HepG2 (cell line): ENCODE measurements around the gene KCNAB1. TPM values are rescaled to one million over a fixed set of nuclear protein-coding genes. Genes with fewer than 3 reads are reported as not detected.

Experiments used
- EED ChIP-seq: sonication (generic); formaldehyde crosslinking; IDR thresholded peaks from 2 replicates; pipeline ENCODE4 v1.5.0; 2020; ENCODE audit warnings: mild to moderate bottlenecking, missing genetic modification reagents
- ELF3 ChIP-seq: IDR thresholded peaks from 2 replicates; pipeline ENCODE4 v1.6.1; 2016; ENCODE audit warnings: missing genetic modification reagents, missing compliant biosample characterization
- ESRRA ChIP-seq: sonication (generic); formaldehyde crosslinking; IDR thresholded peaks from 2 replicates; pipeline ENCODE4 v1.5.1; 2020; ENCODE audit warnings: mild to moderate bottlenecking, low read depth, missing genetic modification reagents
- FOXA3 ChIP-seq: IDR thresholded peaks from 2 replicates; pipeline ENCODE4 v1.6.1; 2016; ENCODE audit warnings: missing genetic modification reagents, missing compliant biosample characterization
- FOXC1 ChIP-seq: sonication (generic); formaldehyde crosslinking; IDR thresholded peaks from 2 replicates; pipeline ENCODE4 v1.8.0; 2022; ENCODE audit warnings: mild to moderate bottlenecking, missing genetic modification reagents, borderline replicate concordance
- GLI4 ChIP-seq: sonication (generic); formaldehyde crosslinking; IDR thresholded peaks from 2 replicates; pipeline ENCODE4 v1.5.1; 2020; ENCODE audit warnings: missing genetic modification reagents, mild to moderate bottlenecking, moderate library complexity, borderline replicate concordance
- KMT2B ChIP-seq: IDR thresholded peaks from 2 replicates; pipeline ENCODE4 v1.6.1; 2016; ENCODE audit warnings: missing genetic modification reagents, missing compliant biosample characterization
- MAFF ChIP-seq: IDR thresholded peaks from 2 replicates; pipeline ENCODE4 v1.6.1; 2011; ENCODE audit warnings: low read depth, low read length, improper control_type of control experiment
- NCOA1 ChIP-seq: sonication (generic); formaldehyde crosslinking; IDR thresholded peaks from 2 replicates; pipeline ENCODE4 v1.9.0; 2021; ENCODE audit warnings: missing genetic modification reagents
- NFE2L2 ChIP-seq: fragments of 150-350 bp; IDR thresholded peaks from 2 replicates; pipeline ENCODE4 v1.6.1; 2014; ENCODE audit warnings: low read length
- PRMT3 ChIP-seq: sonication (generic); formaldehyde crosslinking; IDR thresholded peaks from 2 replicates; pipeline ENCODE4 v1.8.1; 2022; ENCODE audit warnings: low read depth, mild to moderate bottlenecking, moderate library complexity, missing genetic modification reagents, borderline replicate concordance
- RARG ChIP-seq: sonication (generic); formaldehyde crosslinking; IDR thresholded peaks from 2 replicates; pipeline ENCODE4 v1.4.0; 2020; ENCODE audit warnings: low read depth, mild to moderate bottlenecking, missing genetic modification reagents
- RXRB ChIP-seq: IDR thresholded peaks from 2 replicates; pipeline ENCODE4 v1.6.1; 2016; ENCODE audit warnings: borderline replicate concordance, missing genetic modification reagents, missing compliant biosample characterization
- WIZ ChIP-seq: sonication (generic); formaldehyde crosslinking; IDR thresholded peaks from 2 replicates; pipeline ENCODE4 v1.5.1; 2020; ENCODE audit warnings: mild to moderate bottlenecking, missing genetic modification reagents
- ZFY ChIP-seq: sonication (generic); formaldehyde crosslinking; IDR thresholded peaks from 2 replicates; pipeline ENCODE4 v1.4.0; 2020; ENCODE audit warnings: missing genetic modification reagents
- ZNF3 ChIP-seq: IDR thresholded peaks from 2 replicates; pipeline ENCODE4 v1.7.0; 2017; ENCODE audit warnings: inconsistent platforms
- ZNF569 ChIP-seq: sonication (generic); formaldehyde crosslinking; IDR thresholded peaks from 2 replicates; pipeline ENCODE4 v1.5.0; 2020; ENCODE audit warnings: mild to moderate bottlenecking, missing genetic modification reagents, moderate library complexity, borderline replicate concordance
- ZNF761 ChIP-seq: sonication (generic); formaldehyde crosslinking; conservative IDR thresholded peaks from 2 replicates; pipeline ENCODE4 v1.4.0; 2020; ENCODE audit warnings: mild to moderate bottlenecking, missing genetic modification reagents
- ZNF775 ChIP-seq: sonication (generic); formaldehyde crosslinking; IDR thresholded peaks from 2 replicates; pipeline ENCODE4 v1.4.0; 2020; ENCODE audit warnings: missing genetic modification reagents, mild to moderate bottlenecking, moderate library complexity, borderline replicate concordance
- polyA plus RNA-seq, 8 experiments: library from polyadenylated mRNA; depleted of rRNA in 3 of 8; stranded (reverse) in 7 of 8; unstranded in 1 of 8; fragments of >200 nt; fragmentation: Illumina TruSeq in 4 of 8; extraction: Trizol in 4 of 8; gene quantifications; 2 replicates each; pipeline versions ENCODE4 v1.2.1 to v1.2.3, GENCODE V29; 2011 to 2016; ENCODE audit warnings: low read depth in 4 of 8, missing spikeins in 1 of 8, mixed read lengths in 1 of 8; ENCODE audit not compliant: insufficient read depth in 1 of 8
- total RNA-seq, 5 experiments: library from RNA; depleted of rRNA; stranded (reverse); fragments of >200 nt; fragmentation: Illumina TruSeq; extraction: Trizol; gene quantifications; 2 replicates each; pipeline ENCODE4 v1.2.3, GENCODE V29; 2016; ENCODE audit warnings: low read depth in 1 of 5
- TF ChIP-seq, protein P1 (sequence below): sonication (generic); formaldehyde crosslinking; IDR thresholded peaks from 2 replicates; pipeline ENCODE4 v1.8.0; 2022; ENCODE audit warnings: low read depth, missing genetic modification reagents
- TF ChIP-seq, protein P2 (sequence below): sonication (generic); formaldehyde crosslinking; IDR thresholded peaks from 2 replicates; pipeline ENCODE4 v1.4.0; 2020; ENCODE audit warnings: mild to moderate bottlenecking, missing genetic modification reagents, borderline replicate concordance
- TF ChIP-seq, protein P3 (sequence below): sonication (generic); formaldehyde crosslinking; IDR thresholded peaks from 2 replicates; pipeline ENCODE4 v1.9.0; 2021; ENCODE audit warnings: mild to moderate bottlenecking, missing genetic modification reagents
- TF ChIP-seq, protein P4 (sequence below): sonication (generic); formaldehyde crosslinking; IDR thresholded peaks from 2 replicates; pipeline ENCODE4 v1.4.0; 2020; ENCODE audit warnings: missing genetic modification reagents

KCNAB1 gene
- total and polyA plus RNA-seq, 2 of the 13 experiments (the other 11 are each of a cell fraction or from before 2014, with no cell fraction given): not detected

DNA sequence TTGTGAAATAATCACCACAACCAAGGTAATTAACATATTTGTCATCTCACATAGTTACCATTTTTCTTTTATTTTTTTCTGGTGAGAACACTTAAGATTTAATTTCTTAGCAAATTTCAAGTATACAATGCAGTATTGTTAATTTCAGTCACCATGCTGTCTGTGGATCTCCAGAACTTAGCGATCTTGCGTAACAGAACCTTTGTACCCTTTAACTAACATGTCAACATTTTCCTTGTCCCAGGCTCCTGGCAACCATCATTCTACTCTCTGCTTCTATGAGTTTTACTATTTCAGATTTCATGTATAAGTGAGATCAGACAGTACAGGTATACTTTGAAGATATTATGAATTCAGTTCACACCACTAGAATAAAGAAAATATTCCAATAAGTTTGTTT lies 154.4 kb downstream of the KCNAB1 start (continued):
- TF ChIP-seq RXRB (CRISPR knock-in tag): peak; percentile 32; the same call in 1 of the 2 replicates
- TF ChIP-seq, protein P1, sequence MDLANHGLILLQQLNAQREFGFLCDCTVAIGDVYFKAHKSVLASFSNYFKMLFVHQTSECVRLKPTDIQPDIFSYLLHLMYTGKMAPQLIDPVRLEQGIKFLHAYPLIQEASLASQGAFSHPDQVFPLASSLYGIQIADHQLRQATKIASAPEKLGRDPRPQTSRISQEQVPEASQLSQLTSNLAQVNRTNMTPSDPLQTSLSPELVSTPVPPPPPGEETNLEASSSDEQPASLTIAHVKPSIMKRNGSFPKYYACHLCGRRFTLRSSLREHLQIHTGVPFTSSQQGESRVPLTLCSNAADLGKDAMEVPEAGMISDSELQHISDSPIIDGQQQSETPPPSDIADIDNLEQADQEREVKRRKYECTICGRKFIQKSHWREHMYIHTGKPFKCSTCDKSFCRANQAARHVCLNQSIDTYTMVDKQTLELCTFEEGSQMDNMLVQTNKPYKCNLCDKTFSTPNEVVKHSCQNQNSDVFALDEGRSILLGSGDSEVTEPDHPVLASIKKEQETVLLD: no peak
- TF ChIP-seq ZNF569 (CRISPR knock-in tag): no peak
- peak; percentile 48 for TF ChIP-seq FOXA3 (CRISPR knock-in tag)
- TF ChIP-seq ELF3: peak; percentile 75
- no peak for TF ChIP-seq GLI4
- TF ChIP-seq PRMT3: no peak
- TF ChIP-seq, protein P2, sequence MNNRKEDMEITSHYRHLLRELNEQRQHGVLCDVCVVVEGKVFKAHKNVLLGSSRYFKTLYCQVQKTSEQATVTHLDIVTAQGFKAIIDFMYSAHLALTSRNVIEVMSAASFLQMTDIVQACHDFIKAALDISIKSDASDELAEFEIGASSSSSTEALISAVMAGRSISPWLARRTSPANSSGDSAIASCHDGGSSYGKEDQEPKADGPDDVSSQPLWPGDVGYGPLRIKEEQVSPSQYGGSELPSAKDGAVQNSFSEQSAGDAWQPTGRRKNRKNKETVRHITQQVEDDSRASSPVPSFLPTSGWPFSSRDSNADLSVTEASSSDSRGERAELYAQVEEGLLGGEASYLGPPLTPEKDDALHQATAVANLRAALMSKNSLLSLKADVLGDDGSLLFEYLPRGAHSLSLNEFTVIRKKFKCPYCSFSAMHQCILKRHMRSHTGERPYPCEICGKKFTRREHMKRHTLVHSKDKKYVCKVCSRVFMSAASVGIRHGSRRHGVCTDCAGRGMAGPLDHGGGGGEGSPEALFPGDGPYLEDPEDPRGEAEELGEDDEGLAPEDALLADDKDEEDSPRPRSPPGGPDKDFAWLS: no peak
- no peak for TF ChIP-seq ZNF761 (CRISPR knock-in tag)
- no peak for TF ChIP-seq MAFF
- TF ChIP-seq ESRRA (CRISPR knock-in tag): no peak
- TF ChIP-seq RARG (CRISPR knock-in tag): no peak
- no peak for TF ChIP-seq EED (CRISPR knock-in tag)
- no peak for TF ChIP-seq FOXC1 (CRISPR knock-in tag)
- TF ChIP-seq WIZ (CRISPR knock-in tag): no peak
- TF ChIP-seq, protein P3, sequence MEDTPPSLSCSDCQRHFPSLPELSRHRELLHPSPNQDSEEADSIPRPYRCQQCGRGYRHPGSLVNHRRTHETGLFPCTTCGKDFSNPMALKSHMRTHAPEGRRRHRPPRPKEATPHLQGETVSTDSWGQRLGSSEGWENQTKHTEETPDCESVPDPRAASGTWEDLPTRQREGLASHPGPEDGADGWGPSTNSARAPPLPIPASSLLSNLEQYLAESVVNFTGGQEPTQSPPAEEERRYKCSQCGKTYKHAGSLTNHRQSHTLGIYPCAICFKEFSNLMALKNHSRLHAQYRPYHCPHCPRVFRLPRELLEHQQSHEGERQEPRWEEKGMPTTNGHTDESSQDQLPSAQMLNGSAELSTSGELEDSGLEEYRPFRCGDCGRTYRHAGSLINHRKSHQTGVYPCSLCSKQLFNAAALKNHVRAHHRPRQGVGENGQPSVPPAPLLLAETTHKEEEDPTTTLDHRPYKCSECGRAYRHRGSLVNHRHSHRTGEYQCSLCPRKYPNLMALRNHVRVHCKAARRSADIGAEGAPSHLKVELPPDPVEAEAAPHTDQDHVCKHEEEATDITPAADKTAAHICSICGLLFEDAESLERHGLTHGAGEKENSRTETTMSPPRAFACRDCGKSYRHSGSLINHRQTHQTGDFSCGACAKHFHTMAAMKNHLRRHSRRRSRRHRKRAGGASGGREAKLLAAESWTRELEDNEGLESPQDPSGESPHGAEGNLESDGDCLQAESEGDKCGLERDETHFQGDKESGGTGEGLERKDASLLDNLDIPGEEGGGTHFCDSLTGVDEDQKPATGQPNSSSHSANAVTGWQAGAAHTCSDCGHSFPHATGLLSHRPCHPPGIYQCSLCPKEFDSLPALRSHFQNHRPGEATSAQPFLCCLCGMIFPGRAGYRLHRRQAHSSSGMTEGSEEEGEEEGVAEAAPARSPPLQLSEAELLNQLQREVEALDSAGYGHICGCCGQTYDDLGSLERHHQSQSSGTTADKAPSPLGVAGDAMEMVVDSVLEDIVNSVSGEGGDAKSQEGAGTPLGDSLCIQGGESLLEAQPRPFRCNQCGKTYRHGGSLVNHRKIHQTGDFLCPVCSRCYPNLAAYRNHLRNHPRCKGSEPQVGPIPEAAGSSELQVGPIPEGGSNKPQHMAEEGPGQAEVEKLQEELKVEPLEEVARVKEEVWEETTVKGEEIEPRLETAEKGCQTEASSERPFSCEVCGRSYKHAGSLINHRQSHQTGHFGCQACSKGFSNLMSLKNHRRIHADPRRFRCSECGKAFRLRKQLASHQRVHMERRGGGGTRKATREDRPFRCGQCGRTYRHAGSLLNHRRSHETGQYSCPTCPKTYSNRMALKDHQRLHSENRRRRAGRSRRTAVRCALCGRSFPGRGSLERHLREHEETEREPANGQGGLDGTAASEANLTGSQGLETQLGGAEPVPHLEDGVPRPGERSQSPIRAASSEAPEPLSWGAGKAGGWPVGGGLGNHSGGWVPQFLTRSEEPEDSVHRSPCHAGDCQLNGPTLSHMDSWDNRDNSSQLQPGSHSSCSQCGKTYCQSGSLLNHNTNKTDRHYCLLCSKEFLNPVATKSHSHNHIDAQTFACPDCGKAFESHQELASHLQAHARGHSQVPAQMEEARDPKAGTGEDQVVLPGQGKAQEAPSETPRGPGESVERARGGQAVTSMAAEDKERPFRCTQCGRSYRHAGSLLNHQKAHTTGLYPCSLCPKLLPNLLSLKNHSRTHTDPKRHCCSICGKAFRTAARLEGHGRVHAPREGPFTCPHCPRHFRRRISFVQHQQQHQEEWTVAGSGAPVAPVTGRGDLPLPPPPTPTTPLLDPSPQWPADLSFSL (CRISPR knock-in tag): no peak
- TF ChIP-seq NCOA1 (CRISPR knock-in tag): no peak
- no peak for TF ChIP-seq ZFY (CRISPR knock-in tag)
- TF ChIP-seq KMT2B (CRISPR knock-in tag): no peak
- no peak for TF ChIP-seq ZNF775
- no peak for TF ChIP-seq ZNF3 (CRISPR knock-in tag)
- TF ChIP-seq, protein P4, sequence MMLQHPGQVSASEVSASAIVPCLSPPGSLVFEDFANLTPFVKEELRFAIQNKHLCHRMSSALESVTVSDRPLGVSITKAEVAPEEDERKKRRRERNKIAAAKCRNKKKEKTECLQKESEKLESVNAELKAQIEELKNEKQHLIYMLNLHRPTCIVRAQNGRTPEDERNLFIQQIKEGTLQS (CRISPR knock-in tag): no peak
- no peak for TF ChIP-seq NFE2L2
